C1 segment of cervical spinal cord (tissue), 14 donors: ENCODE measurements around the gene UVSSA.

Experiments used
- DNase-seq, 14 donors: peaks; one replicate each; lab custom pipeline; 2025; lab: John Stamatoyannopoulos, UW

UVSSA gene

DNA sequence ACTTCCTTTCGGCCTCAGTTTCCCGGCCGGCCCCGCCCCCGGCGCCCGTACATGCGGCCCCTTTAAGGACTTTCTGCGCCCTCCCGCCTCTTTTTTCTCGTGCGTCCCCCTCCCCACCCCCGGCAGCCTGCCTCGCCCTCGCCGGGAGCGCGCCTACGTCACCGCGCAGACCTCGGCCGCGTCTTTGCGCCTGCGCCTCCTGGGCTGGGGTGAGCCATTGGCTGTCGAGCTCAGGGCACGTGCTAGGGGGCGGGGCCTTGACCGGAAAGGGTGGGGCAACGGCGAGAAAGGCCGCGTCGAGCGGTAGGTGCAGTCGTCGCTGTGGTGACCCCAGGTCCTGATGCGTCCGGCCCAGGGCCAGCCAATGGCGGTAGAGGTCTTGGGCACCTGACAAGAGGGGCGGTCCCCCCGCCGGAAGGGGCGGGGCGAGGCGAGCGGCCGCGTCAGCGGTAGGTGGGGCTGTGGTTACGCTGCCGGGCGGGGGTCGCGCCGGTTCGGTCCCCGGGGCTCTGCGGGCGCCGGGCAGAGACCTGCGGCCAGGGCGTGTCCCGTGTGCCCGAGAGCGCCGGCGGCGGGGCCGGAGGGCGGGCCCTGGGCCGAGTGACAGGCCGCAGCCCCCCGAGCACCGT lies at the start of gene UVSSA:
Gene UVSSA (plus strand): TSS at position 428 of the 629 bp plus-strand sequence. CDS start 884 bp downstream, outside the sequence.
- peak; percentile 98 to 100 (median 99) for DNase-seq

GRCh38 chr4:1297456-1298325 lies 49.3 kb upstream of the UVSSA start:
- DNase-seq: no peak

- DNase-seq: no peak
These were observed 48.5 kb upstream of the UVSSA start for GRCh38 chr4:1298461-1298860.

DNA sequence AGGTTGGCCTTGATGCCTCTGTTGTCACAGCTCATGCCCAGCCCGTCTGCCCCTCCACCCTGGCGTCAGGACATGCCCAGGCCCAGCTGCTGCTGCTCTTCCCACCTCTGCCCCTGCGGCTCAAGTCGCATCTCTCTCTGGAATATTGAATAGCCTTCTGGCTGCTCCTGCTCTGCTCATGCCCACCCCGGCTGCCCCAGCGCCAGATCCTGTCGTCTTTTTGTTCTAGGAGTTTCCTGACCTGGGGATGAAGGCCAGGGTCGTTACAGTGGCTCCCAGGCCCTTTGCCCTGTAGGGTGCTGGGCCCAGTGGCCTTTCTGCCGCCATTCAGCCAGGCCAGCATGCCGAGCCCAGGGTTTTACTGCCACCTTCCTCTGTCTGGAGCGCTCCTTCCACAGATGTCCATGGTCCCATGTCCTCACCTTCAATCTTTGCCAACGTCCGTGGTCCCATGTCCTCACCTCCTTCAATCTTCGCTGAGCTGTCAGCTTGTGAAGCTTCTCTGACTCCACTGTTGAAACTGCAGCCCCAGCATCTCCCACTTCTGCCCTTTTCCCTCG lies 47.6 kb upstream of the UVSSA start:
- DNase-seq: no peak

GRCh38 chr4:1300466-1301455 lies 46.2 kb upstream of the UVSSA start:
- peak in 9 of 14 donors; percentile 5 to 59 (median 14) for DNase-seq

- DNase-seq: no peak
These were observed 44.8 kb upstream of the UVSSA start for GRCh38 chr4:1302159-1302558.

DNA sequence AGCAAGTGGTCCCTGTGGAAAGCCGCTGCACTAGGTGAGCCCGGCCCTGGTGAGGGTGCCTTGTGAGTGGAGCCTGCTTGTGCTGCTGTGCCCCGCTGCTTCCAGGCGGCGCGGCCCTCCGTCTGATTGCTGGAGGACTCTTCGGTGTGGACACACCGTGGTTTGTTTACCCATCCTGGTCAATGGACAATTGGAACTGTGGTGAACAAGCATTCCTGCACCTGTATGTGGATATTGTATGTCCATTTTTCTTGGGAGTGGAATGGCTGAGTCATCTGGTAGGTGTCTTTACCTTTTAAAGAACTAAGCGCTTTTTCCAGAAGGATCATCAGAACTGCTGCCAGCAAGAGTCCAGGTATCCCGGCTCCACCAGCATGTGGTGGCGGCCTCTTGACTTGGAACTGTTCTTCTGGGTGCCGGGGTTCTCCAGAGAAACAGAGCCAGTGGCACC lies 41.7 kb upstream of the UVSSA start:
- no peak for DNase-seq

DNA sequence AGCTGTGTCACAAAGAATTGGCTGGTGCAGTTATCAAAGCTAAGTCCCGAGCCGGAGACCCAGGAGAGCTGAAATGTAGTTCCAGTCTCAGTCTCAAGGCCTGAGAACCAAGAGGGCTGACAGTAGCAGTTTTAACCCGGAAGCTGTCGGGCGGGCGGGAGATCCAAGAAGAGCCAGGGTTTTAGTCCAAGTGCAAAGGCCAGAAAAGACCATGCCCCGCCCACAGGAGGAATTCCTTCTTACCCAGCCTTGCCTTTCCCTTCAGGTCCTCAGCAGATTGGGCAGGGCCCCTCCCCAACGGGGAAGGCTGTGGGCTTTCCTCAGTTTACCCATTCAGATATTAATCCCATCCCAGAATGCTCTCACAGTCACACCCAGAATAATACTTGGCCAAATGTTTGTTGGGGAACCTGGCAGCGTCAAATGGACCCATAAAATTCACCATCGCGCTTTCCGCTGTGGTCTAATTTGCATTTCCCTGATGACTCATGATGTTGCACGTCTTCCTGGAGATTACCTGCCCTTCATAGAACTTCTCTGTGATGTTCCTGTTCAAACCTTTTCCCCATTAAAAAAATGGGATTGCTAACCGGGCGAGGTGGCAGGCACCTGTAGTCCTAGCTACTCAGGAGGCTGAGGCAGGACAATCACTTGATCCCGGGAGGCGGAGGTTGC lies 41.1 kb upstream of the UVSSA start:
- no peak for DNase-seq

- no peak for DNase-seq
These were observed 38.9 kb upstream of the UVSSA start for GRCh38 chr4:1307951-1308735.

GRCh38 chr4:1309261-1310010 lies 37.6 kb upstream of the UVSSA start:
- DNase-seq: peak; percentile 32 to 89 (median 70)

DNA sequence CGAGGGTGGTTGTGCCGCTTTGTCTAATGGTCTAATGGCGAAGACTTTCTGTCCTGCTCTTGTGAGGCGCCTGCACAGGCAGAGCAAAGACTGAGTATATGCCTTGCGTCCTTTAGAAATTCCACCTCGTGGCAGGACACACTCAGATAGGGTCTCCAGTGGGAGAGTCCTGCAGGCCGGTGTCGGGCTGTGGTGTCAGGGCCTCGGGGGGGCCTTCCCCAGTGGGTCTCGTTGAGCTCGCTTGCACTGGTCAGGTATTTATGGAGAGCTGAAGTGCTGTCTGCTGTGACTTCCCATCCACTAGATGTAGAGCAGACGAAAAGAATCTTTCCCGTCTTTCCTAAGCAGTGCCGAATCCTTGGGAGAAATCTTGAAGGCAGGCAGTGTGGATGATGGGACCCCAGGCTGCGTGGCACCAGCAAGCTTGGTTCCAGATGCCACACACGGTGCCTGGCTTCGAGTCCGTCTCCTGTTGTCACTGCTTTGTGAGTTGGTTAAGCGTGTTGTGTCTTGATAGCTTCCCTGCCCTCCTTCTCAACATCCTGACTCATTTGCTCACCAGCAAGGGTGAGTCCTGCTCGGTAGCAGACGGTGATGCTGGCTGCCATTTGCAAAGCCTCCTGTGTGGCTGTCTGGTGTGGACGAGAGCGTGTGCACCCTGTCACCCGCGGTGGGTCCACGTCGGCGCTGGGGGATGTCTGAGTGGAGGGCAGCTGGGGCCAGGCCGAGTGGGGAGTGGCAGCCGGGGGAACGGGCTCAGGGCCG lies 36.8 kb upstream of the UVSSA start:
- no peak for DNase-seq

- no peak for DNase-seq
These were observed 36.0 kb upstream of the UVSSA start for GRCh38 chr4:1310796-1311631.

DNA sequence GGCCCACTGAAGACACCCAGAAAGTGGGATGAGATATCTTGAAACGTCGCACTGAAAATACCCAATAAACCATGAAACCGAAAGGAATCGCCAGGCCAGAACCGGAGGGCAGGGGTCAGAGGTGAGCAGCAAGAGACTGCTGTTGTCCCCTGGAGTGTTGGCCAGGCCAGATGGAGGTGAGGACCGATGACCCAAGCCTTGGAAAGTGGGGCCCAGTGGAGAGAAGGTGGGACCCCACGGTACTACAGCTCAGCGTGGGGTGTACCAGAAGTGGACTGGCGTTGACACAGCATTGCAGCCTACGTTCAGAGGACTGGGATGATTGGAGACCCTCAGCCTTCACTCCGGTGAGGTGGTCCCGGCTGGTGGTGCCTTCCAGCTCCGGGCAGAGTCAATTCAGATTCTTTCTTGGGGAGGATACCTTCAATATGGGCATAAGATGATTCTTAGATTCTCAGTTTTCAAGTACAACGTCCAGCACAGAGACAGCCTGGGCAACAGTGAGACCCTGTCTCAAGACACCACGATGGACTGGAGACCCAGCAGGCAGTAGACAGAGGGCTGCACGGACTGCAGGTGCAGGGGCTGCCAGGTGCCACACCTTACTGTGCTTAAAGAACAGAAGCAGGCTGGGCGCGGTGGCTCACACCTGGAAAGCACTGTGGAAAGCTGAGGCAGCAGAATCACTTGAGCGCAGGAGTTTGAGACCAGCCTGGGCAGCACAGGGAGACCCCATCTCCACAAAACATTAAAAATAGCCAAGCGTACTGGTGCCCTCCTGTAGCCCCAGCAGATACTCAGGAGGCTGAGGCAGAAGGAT lies 34.0 kb upstream of the UVSSA start:
- no peak for DNase-seq

- peak in 1 of 14 donors; percentile 18 for DNase-seq
These were observed 31.7 kb upstream of the UVSSA start for GRCh38 chr4:1315306-1315705.

GRCh38 chr4:1315836-1316536 lies 31.0 kb upstream of the UVSSA start:
- DNase-seq: no peak
